Activated CD4-positive, alpha-beta T cell treated with anti-CD3 and anti-CD28 coated beads, Interleukin-2, amount 50 U/mL, for 48 hours (primary cell): ENCODE results near the gene DDC.
"Not testable (repeated sequence)": the region's sequence is repeated elsewhere in the genome, so short reads cannot be mapped to it uniquely, and the experiment has no call there.

Source experiments
- DNase-seq, 2 experiments: peaks; one replicate each; pipeline ENCODE4 v3.0.0-alpha.2; 2020

DDC gene

GRCh38 chr7:50587737-50588136, 22.5 kb upstream of the DDC start:
- no peak for DNase-seq

DNA sequence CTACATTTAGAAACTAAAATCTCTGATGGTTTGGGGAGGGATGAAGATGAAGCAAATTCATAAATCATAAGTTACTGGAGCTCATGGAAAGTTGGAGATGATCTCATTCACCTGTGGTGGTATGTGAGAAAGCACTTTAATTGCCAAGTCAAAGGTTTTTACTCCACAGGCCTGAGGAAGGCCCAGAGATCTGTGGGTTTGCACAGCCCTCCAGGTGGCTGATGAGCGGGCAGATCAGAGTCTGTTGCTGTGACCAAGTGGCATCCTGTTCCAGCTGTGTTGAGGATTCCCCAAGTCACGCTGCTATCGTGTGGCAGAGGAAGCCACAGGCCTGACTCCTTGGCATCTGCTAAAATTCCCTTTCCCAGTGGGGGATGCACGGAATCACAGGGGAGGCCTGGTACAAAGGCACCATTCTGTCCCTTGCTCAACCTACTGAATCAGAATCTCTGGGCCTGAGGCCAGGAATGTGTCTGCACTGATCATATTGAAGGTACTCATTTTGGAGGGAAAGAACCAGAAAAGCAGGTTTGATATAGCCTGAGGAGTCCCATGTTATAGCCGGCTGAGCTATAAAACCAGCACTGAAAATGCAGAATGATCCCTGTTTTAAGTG, 19.7 kb upstream of the DDC start:
- no peak for DNase-seq

- DNase-seq = no peak
Measured at GRCh38 chr7:50584386-50584785, 19.2 kb upstream of the DDC start.

- not testable (repeated sequence) for DNase-seq
Measured at GRCh38 chr7:50583295-50583694, 18.1 kb upstream of the DDC start.

- DNase-seq = not testable (repeated sequence)
Measured at GRCh38 chr7:50582271-50582670, 17.1 kb upstream of the DDC start.

DNA sequence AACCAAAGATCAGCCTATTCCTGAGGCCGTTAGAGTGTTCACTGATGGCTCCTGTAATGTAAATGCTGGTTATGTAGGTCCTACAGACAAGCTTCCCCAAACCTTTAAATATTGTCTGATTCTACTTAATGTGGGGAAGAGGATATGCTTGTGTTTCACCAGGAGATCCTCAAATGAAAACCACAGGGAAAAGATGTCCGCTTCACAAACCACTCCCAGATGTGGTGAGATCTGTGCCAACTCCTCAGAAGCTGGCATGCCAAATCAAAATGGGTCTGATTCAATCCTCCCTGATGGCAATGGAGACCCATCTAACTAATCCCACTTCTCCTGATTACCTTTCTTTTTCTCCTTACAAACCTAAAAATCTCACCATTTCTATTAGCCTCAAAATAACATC, 15.5 kb upstream of the DDC start:
- not testable (repeated sequence) for DNase-seq

GRCh38 chr7:50580057-50580456, 14.9 kb upstream of the DDC start:
- no peak for DNase-seq

DNA sequence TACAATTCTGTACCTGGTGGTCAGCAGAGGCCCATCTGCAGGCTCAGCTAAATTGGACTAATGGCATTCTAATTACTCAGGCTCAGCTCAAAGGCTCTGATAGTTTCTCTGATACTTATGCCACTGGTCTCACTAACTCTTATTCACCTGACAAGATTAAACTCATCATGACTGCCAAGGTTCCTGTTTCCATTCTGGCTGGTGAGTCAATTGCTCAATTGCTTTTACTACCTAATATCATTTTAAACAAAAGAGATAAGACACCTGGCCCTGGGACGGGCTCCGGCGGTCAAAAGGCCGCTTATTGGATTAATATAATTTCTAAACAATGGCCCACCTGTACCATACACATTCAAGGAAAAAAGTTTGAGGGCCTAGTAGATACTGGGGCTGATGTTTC, 12.9 kb upstream of the DDC start:
- DNase-seq = not testable (repeated sequence)

GRCh38 chr7:50577569-50577968, 12.4 kb upstream of the DDC start:
- no peak for DNase-seq

DNA sequence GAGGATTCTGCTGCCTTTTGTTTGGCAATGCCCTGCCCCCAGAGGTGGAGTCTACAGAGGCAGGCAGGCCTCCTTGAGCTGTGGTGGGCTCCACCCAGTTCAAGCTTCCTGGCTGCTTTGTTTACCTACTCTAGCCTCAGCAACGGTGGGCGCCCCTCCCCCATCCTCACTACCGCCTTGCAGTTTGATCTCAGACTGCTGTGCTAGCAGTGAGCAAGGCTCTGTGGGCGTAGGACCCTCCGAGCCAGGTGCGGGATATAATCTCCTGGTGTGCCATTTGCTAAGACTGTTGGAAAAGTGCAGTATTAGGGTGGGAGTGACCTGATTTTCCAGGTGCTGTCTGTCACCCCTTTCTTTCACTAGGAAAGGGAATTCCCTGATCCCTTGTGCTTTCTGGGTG, 11.2 kb upstream of the DDC start:
- DNase-seq = not testable (repeated sequence)

DNA sequence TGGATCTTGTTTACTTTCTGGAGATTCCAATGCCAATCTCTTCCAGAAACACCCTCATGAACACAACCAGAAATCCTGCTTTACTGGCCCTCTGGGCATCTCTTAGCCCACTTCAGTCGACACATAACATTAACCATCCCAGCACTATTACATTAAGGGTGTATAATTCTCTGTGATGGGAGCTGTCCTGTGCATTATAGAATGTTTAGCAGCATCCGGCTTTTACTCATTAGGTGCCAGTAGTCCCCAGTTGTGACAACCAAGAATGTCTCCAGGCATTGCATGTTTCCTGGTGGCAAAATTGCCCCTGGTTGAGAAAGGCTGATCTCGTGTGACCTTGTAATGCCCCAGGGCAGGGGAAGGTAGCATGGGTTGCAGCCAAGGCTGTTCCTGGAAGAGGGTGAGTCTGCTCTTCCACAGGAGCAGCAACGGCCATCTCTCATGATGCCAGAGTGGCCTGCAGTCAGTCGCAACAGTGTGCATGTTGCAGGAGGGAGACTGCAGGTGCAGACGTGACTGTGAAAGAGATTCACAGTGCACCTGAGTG, 2.6 kb upstream of the DDC start:
- DNase-seq = no peak

GRCh38 chr7:50565977-50566376, 772 bp upstream of the DDC start:
- no peak for DNase-seq

GRCh38 chr7:50565559-50565916, 333 bp upstream of the DDC start:
- no peak for DNase-seq

- DNase-seq = no peak
Measured at GRCh38 chr7:50564171-50564570, 1.0 kb downstream of the DDC start.

DNA sequence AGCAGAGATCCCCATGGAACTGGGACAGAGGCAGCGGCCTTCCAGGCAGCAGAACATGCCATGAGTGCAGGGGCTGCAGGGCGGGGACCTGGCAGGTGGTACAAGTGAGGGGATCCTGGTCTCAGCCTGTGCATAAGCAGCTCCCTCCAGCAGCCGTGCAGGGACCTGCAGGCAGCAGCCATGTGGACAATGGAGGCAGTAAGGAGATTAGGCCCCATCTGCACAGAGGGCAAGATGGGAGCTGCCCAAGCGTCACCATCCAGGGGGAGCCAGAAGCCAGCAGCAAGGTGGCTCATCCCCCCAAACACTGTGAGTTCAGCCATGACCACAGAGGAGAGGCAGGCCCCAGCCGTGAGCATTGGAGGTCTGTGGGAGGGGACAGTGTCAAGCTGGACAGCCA, 3.1 kb downstream of the DDC start:
- DNase-seq = no peak

GRCh38 chr7:50560865-50561351, 4.3 kb downstream of the DDC start:
- no peak for DNase-seq

DNA sequence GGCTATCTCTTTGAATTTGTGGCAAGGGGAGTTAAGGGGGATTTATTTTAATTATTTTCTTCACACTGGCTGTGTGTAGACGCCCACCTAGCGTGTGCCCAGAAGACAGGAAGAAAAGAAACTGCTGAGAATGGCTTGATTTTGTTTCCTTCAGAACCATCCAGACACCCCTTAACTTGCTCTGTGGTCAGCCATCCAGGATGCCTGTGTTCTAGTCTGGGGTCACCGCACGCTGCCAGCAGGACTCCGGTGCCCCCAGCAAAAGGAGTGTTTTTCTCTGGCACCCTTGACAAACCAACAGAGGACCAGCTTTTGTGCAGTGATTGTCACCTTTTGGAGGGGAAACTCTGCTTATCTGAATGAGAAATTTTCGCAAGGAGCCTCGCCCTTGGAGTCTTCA, 5.3 kb downstream of the DDC start:
- no peak for DNase-seq

- no peak for DNase-seq
Measured at GRCh38 chr7:50558294-50559053, 6.7 kb downstream of the DDC start.

GRCh38 chr7:50557099-50557498, 8.1 kb downstream of the DDC start:
- DNase-seq = no peak

- no peak for DNase-seq
Measured at GRCh38 chr7:50556247-50556991, 8.8 kb downstream of the DDC start.

DNA sequence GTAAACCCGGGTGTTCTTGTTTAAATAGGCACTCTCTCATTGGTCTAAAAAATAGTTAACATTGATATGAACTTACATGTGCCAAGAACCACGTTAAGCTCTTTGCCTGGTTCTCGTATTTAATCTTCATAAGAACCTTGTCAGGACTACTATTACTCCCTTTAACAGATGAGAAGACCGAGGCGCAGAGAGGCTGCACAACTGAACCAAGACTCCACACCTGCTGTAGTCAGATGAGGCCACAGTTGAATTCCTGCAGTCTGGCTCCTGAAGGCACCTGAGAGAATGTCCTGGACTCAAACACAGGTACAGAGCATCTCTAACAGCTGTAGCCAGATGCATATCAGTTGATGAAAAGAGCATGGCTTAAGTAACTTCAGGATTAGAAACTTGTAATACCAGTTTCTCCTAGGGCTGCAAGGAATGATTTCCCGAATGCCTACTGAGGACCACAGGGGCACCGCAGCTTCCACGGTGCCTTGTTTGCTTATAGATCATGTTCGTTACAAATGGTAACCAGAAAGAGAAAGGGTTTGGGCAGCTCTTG, 9.5 kb downstream of the DDC start:
- DNase-seq = no peak

DNA sequence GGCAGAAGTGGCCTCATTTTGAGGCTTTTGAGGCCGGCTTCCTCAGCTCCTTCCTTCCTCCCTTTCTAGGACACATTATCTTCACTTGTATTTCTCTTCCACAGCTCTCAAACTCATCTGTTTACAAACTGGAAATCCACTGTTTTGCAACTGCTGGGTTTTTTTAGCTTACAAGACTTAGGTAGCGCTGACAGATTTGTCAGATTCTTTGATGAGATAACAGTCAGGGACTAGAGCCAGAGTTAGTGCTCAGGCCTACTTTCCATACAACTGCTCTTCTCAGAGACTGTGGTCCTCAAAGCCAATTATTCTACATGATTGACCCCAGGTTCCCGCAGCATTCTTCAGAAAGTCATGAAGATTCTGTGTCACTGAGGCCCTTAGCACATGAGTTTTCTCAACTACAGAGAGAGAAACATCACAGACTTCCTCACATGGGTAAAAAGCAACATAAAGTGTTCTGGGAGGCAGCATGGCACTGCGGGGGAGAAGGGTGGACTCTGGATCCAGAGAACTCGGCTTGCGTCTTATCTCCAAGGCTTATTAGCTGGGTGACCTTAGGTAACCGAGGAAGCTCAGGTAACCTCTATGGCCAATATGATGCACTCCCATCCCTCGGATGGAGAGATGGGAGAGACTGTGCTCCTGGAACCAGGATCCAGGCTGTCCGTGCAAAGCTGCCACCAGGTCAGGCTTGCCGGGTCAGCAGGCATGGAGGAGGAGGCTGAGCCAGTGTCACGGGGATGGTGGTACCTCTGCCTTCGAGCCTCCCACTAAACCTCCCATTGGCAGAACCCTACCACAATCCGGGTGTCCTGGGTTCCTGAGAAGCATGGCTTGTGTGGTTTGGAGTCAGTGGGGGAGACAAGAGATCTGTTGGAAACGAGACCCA, 10.5 kb downstream of the DDC start:
- DNase-seq = no peak
